ENCODE results near the gene MSTO1. TPM values are rescaled to one million over a fixed set of nuclear protein-coding genes. Genes with fewer than 3 reads are reported as not detected.

MSTO1 gene
- total and polyA plus RNA-seq, 8 donors = 10.8 to 47.1 (median 24.2) TPM

- no peak overlapping the region for H3K4me3 ChIP-seq
- no peaks in the 10 kb centered on the region for H3K4me1 ChIP-seq
- H3K27me3 ChIP-seq = no peaks in the 10 kb centered on the region
- WGBS, 2 donors = 75 to 77% methylated on average over 3 of the region's 3 CpGs
- intact Hi-C loops (cut with DNase I) = no loop called here
- H3K36me3 ChIP-seq = no peaks in the 10 kb centered on the region
- DNase-seq (no peak), FAIRE-seq (no peak), ATAC-seq (no peak)
- H3K9me3 ChIP-seq = no peaks in the 10 kb centered on the region
- TF ChIP-seq CTCF (IDR thresholded peaks at IDR 0.05) = no peak
- H3K27ac ChIP-seq = no peak overlapping the region
Observed at GRCh38 chr1:155643230-155643629, 33.2 kb downstream of the MSTO1 start.

- FAIRE-seq (no peak), DNase-seq (no peak)
- WGBS, 2 donors = 65 to 77% methylated on average over 4 of the region's 4 CpGs
Observed at GRCh38 chr1:155645034-155645598, 35.1 kb downstream of the MSTO1 start.

GRCh38 chr1:155645648-155646047 is 35.6 kb downstream of the MSTO1 start:
- WGBS, 2 donors = 81 to 83% methylated on average over 6 of the region's 6 CpGs
- TF ChIP-seq CTCF (IDR thresholded peaks at IDR 0.05) = no peak
- Histone ChIP-seq H3K9me3 (no peaks in the 10 kb centered on the region), H3K27ac (no peak overlapping the region), H3K27me3 (no peaks in the 10 kb centered on the region), H3K4me3 (no peak overlapping the region), H3K36me3 (no peaks in the 10 kb centered on the region), H3K4me1 (peaks cover 0 to 4% (median 0%) of the 10 kb centered on the region in 3 donors)
- DNase-seq (no peak), ATAC-seq (no peak), FAIRE-seq (no peak)
- intact Hi-C loops (cut with DNase I) = no loop called here

More at GRCh38 chr1:155645034-155645598, 35.1 kb downstream of the MSTO1 start:
- Histone ChIP-seq H3K27me3 (no peaks in the 10 kb centered on the region), H3K9me3 (no peaks in the 10 kb centered on the region), H3K27ac (no peak overlapping the region), H3K4me3 (no peak overlapping the region), H3K4me1 (peaks cover 0 to 4% (median 0%) of the 10 kb centered on the region in 3 donors), H3K36me3 (no peaks in the 10 kb centered on the region)
- TF ChIP-seq CTCF (IDR thresholded peaks at IDR 0.05) = no peak
- intact Hi-C loops (cut with DNase I) = no loop called here
- ATAC-seq = no peak

GRCh38 chr1:155646307-155646706 is 36.3 kb downstream of the MSTO1 start:
- no peaks in the 10 kb centered on the region for H3K9me3 ChIP-seq
- intact Hi-C loops (cut with DNase I) = no loop called here
- ATAC-seq (no peak), DNase-seq (no peak), FAIRE-seq (no peak)
- no peaks in the 10 kb centered on the region for H3K27me3 ChIP-seq
- H3K4me3 ChIP-seq = no peak overlapping the region
- no peaks in the 10 kb centered on the region for H3K36me3 ChIP-seq
- peaks cover 0 to 4% (median 0%) of the 10 kb centered on the region in 3 donors for H3K4me1 ChIP-seq
- TF ChIP-seq CTCF (IDR thresholded peaks at IDR 0.05) = no peak
- 82 to 85% methylated on average over 2 of the region's 2 CpGs for WGBS, 2 donors
- H3K27ac ChIP-seq = no peak overlapping the region

All from pancreas (tissue), 10 donors.